Measurements from ENCODE around the gene ZNF557. TPM values are rescaled to one million over a fixed set of nuclear protein-coding genes. Genes with fewer than 3 reads are reported as not detected.

Gene ZNF557
- total RNA-seq, 4 donors from 2014 or later = 2.0 to 12.5 (median 6.4) TPM

- Histone ChIP-seq H3K4me1 (peaks cover 8 to 10% (median 8%) of the 10 kb centered on the region in 4 donors), H3K9me3 (peaks cover 34 to 38% of the 10 kb centered on the region in 2 donors), H3K27me3 (no peaks in the 10 kb centered on the region), H3K27ac (no peak overlapping the region), H3K36me3 (peaks cover 10 to 83% (median 45%) of the 10 kb centered on the region in 4 donors), H3K4me3 (no peak overlapping the region)
- intact Hi-C loops (cut with DNase I; ENCODE audit: low total_unique reads) = no loop called here
- no peak for DNase-seq
- no peak for TF ChIP-seq EP300 (IDR thresholded peaks at IDR 0.05; ENCODE audit: low read depth)
- WGBS, 2 donors (ENCODE audit: low coverage in 1 of 2) = 96% methylated on average over 29 of the region's 29 CpGs; no CpG with 5 or more reads in 1 of the 2 donors
- in situ Hi-C loops (cut with MboI; ENCODE audit: low pct_ligation_motif_present in 1 of 4, low pct_unique_long_range_greater_than_20kb in 1 of 4, low sequenced_read_pairs in 3 of 4) = no loop called here
Observed at GRCh38 chr19:7074705-7075282, 5.3 kb downstream of the ZNF557 start.

GRCh38 chr19:7076151-7076550 is 6.6 kb downstream of the ZNF557 start:
- intact Hi-C loops (cut with DNase I; ENCODE audit: low total_unique reads) (no loop called here), in situ Hi-C loops (cut with MboI; ENCODE audit: low pct_ligation_motif_present in 1 of 4, low pct_unique_long_range_greater_than_20kb in 1 of 4, low sequenced_read_pairs in 3 of 4) (no loop called here)
- peaks cover 48 to 52% of the 10 kb centered on the region in 2 donors for H3K9me3 ChIP-seq
- WGBS, 2 donors (ENCODE audit: low coverage in 1 of 2) = 96% methylated on average over 6 of the region's 6 CpGs; no CpG with 5 or more reads in 1 of the 2 donors
- H3K4me3 ChIP-seq = no peak overlapping the region
- no peak for DNase-seq
- no peaks in the 10 kb centered on the region for H3K4me1 ChIP-seq
- TF ChIP-seq POLR2A (IDR thresholded peaks at IDR 0.05) (no peak), POLR2AphosphoS5 (IDR thresholded peaks at IDR 0.05) (no peak), EP300 (IDR thresholded peaks at IDR 0.05; ENCODE audit: low read depth) (no peak), CTCF (IDR thresholded peaks at IDR 0.05) (no peak)
- H3K36me3 ChIP-seq = peaks cover 10 to 94% (median 58%) of the 10 kb centered on the region in 4 donors
- no peak overlapping the region for H3K27ac ChIP-seq
- H3K27me3 ChIP-seq = no peaks in the 10 kb centered on the region

GRCh38 chr19:7078008-7078407 is 8.5 kb downstream of the ZNF557 start:
- H3K4me1 ChIP-seq = no peaks in the 10 kb centered on the region
- peaks cover 66 to 71% of the 10 kb centered on the region in 2 donors for H3K9me3 ChIP-seq
- WGBS, 2 donors (ENCODE audit: low coverage in 1 of 2) = 98 to 100% methylated on average over 2 of the region's 2 CpGs
- intact Hi-C loops (cut with DNase I; ENCODE audit: low total_unique reads) = no loop called here
- no peaks in the 10 kb centered on the region for H3K27me3 ChIP-seq
- in situ Hi-C loops (cut with MboI; ENCODE audit: low pct_ligation_motif_present in 1 of 4, low pct_unique_long_range_greater_than_20kb in 1 of 4, low sequenced_read_pairs in 3 of 4) = no loop called here
- H3K36me3 ChIP-seq = peaks cover 20 to 97% (median 67%) of the 10 kb centered on the region in 4 donors
- H3K27ac ChIP-seq = no peak overlapping the region
- TF ChIP-seq EP300 (IDR thresholded peaks at IDR 0.05; ENCODE audit: low read depth) (no peak), CTCF (IDR thresholded peaks at IDR 0.05) (no peak), POLR2AphosphoS5 (IDR thresholded peaks at IDR 0.05) (no peak), POLR2A (IDR thresholded peaks at IDR 0.05) (no peak)
- H3K4me3 ChIP-seq = no peak overlapping the region
- DNase-seq = no peak

GRCh38 chr19:7083076-7083956 is 13.8 kb downstream of the ZNF557 start:
- Histone ChIP-seq H3K4me1 (no peaks in the 10 kb centered on the region), H3K9me3 (peaks cover 92 to 97% of the 10 kb centered on the region in 2 donors), H3K27me3 (no peaks in the 10 kb centered on the region), H3K36me3 (peaks cover 17 to 67% (median 50%) of the 10 kb centered on the region in 4 donors), H3K27ac (no peak overlapping the region), H3K4me3 (no peak overlapping the region)
- intact Hi-C loops (cut with DNase I; ENCODE audit: low total_unique reads) = no loop called here
- 97 to 98% methylated on average over 6 to 15 of the region's 15 CpGs for WGBS, 2 donors (ENCODE audit: low coverage in 1 of 2)
- no peak for TF ChIP-seq POLR2AphosphoS5 (IDR thresholded peaks at IDR 0.05)
- no peak for TF ChIP-seq EP300 (IDR thresholded peaks at IDR 0.05; ENCODE audit: low read depth)
- TF ChIP-seq POLR2A (IDR thresholded peaks at IDR 0.05) = no peak
- TF ChIP-seq CTCF (IDR thresholded peaks at IDR 0.05) = no peak
- DNase-seq = no peak
- in situ Hi-C loops (cut with MboI; ENCODE audit: low pct_ligation_motif_present in 1 of 4, low pct_unique_long_range_greater_than_20kb in 1 of 4, low sequenced_read_pairs in 3 of 4) = no loop called here
